Left ventricle myocardium inferior (tissue), 1 donor: ENCODE measurements around the gene LARP1. TPM values are rescaled to one million over a fixed set of nuclear protein-coding genes. Genes with fewer than 3 reads are reported as not detected.

Source experiments
- DNase-seq: peaks from one replicate; pipeline ENCODE4 v3.0.0-alpha.2; 2020
- H3K27ac ChIP-seq: fragments of 200-600 bp; replicated peaks from 2 replicates; pipeline ENCODE4 v1.8.0; 2021
- H3K27me3 ChIP-seq: fragments of 200-600 bp; 2 replicates; pipeline ENCODE4 v1.8.0; 2021; ENCODE audit warnings: low read depth
- H3K36me3 ChIP-seq: fragments of 200-600 bp; 2 replicates; pipeline ENCODE4 v1.8.0; 2021
- H3K4me1 ChIP-seq: fragments of 200-600 bp; 2 replicates; pipeline ENCODE4 v1.8.0; 2021
- H3K4me3 ChIP-seq: fragments of 200-600 bp; 2 replicates; pipeline ENCODE4 v1.8.0; 2021; ENCODE audit warnings: mild to moderate bottlenecking, moderate library complexity
- H3K9me3 ChIP-seq: fragments of 200-600 bp; replicated peaks from 2 replicates; pipeline ENCODE4 v1.8.0; 2021
- intact Hi-C: fragments of 100-400 bp; cut with micrococcal nuclease; formaldehyde crosslinking; loops from one replicate; pipeline ENCODE4 v1.11.0; 2022
- total RNA-seq: library from RNA; stranded (reverse); fragmentation: NEBNext Ultra II Directional; extraction: Animal tissue kit (Norgen Biotek cat#: 25700); gene quantifications from one replicate; pipeline ENCODE4 v1.2.1, GENCODE V29; 2021
- TF ChIP-seq, protein P1 (sequence below): fragments of 200-600 bp; IDR thresholded peaks from 2 replicates; pipeline ENCODE4 v1.8.0; 2021; ENCODE audit warnings: antibody characterized with exemption, mild to moderate bottlenecking, borderline replicate concordance
- donor health status: DM: no; HTN: yes; CAD: no; lungs with severe emphysema.

The LARP1 gene
- total RNA-seq, 1 donor from 2014 or later = 148 TPM

DNA sequence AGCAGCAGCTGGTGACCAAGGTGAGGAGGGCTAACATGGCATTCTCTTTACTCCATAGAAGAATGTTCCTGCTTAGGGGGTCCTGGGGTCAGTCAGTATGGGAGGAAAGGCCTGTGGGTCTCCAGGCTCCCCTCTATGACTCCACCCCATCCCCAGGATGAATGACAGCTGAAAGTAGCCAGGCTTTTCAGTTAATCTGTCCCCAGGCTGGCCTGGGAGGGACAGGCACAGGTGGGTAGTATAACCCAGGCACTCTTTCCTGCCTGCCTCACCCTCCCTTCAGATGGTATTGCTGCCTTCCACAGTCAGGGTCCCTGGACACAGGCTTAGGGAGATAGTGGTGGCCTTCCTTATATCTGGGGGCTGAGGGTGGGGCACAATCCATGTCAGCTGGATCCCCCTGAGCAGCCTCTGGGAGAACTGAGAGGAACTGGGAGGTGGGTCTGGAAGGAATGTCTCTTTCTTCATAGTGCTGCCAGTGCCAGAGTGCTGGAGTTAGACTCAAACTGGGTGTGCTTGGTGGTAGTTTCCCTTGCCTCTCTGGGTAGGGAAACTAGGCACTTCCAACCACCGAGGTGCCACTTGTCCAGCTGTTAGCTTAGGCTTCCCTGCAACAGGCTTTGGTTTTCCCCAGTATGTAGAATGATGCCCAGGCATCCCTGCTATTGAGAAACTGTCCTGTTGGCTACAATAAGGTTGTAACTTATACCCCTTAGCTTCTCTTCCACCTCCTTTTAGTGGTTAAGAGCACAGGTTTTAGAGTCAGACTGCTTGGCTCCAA lies 27.8 kb downstream of the LARP1 start:
- Histone ChIP-seq H3K27me3 (no peaks in the 10 kb centered on the region), H3K36me3 (no peaks in the 10 kb centered on the region), H3K4me3 (no peak overlapping the region), H3K9me3 (no peaks in the 10 kb centered on the region), H3K4me1 (peaks cover 100% of the 10 kb centered on the region), H3K27ac (peak overlapping the region; percentile 76)
- intact Hi-C loops = no loop called here
- TF ChIP-seq, protein P1, sequence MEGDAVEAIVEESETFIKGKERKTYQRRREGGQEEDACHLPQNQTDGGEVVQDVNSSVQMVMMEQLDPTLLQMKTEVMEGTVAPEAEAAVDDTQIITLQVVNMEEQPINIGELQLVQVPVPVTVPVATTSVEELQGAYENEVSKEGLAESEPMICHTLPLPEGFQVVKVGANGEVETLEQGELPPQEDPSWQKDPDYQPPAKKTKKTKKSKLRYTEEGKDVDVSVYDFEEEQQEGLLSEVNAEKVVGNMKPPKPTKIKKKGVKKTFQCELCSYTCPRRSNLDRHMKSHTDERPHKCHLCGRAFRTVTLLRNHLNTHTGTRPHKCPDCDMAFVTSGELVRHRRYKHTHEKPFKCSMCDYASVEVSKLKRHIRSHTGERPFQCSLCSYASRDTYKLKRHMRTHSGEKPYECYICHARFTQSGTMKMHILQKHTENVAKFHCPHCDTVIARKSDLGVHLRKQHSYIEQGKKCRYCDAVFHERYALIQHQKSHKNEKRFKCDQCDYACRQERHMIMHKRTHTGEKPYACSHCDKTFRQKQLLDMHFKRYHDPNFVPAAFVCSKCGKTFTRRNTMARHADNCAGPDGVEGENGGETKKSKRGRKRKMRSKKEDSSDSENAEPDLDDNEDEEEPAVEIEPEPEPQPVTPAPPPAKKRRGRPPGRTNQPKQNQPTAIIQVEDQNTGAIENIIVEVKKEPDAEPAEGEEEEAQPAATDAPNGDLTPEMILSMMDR = no peak
- DNase-seq = no peak

DNA sequence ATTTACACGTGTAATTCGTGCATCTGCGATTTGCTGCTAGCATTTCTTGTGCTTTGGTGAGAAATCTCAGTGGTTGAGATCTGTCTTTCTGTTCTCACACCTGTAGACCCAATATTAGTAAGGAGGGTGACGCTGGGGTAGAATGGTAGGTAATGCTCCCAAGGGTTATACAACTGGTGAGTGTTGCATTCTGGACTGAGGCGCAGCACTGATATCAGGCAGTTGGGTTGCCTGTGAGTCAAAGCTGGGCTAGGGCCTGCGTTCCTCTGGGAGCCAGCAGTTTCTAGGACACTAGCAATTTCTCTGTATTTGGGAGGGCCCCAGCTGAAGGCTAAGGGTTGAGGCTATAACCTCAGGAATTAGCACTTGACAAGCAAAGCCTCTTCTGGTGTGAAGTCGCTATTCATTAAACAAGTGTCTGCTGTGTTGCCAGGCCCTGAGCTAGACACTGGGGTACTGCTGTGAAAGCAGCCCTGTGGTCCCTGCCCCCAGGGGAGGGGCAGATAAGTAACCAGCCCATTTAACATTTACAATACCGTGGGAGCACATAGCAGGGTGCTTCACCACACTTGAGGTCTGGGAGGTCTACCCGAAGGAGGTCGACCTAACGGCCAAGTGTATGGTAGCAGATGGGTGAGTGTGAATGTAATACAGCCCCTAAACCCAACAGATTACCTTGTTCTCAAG lies 28.7 kb downstream of the LARP1 start:
- peaks cover 100% of the 10 kb centered on the region for H3K4me1 ChIP-seq
- intact Hi-C loops = no loop called here
- H3K27ac ChIP-seq = peak overlapping the region; percentile 76

DNA sequence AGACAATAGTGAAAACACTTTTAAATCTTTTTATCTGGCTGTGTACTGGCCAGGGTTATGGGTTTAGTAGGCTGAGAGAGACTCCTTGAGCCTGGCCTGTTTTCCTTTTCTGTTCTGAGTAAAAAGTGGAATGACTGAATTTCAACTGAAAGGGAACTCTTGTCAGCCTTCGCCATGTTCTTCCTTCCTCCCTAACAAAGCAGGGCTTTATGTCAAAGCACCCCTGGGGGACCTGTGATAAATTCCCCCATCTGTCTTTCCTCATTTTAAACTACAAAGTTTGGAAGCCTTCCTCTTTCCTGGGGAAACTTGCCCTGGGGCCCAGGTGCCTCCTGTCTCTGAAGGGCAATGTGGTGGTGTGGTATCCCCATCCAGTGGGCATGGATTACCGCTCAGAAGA lies 29.7 kb downstream of the LARP1 start:
- H3K27ac ChIP-seq = peak overlapping the region; percentile 76

More for the DNA sequence above, 28.7 kb downstream of the LARP1 start:
- Histone ChIP-seq H3K9me3 (no peaks in the 10 kb centered on the region), H3K36me3 (no peaks in the 10 kb centered on the region), H3K27me3 (no peaks in the 10 kb centered on the region), H3K4me3 (no peak overlapping the region)
- TF ChIP-seq, protein P1 = no peak
- peak; percentile 36 for DNase-seq

DNA sequence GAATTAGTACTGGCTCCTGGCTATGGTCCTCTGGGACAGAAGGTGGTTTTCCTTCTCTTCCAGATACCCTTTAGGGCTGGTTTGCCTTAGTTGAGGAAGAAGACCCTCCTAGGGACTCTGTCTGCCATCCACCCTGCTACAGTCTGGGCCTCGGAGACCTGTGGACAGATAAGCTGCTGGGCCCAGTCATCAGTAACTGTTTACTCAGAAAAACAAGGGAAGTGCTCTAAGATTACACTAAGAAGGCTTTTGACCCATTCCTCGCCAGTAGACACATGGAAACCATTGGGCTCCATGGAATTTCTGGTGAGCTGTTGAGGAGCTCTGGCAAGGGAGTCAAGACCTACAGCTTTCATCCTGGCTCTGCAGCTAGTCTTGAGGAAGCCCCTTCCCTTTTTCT lies 31.2 kb downstream of the LARP1 start:
- no peak for DNase-seq
- H3K9me3 ChIP-seq = no peaks in the 10 kb centered on the region
- peak overlapping the region; percentile 27 for H3K27ac ChIP-seq
- intact Hi-C loops = no loop called here
- peaks cover 78% of the 10 kb centered on the region for H3K4me1 ChIP-seq
- peaks cover 9% of the 10 kb centered on the region for H3K36me3 ChIP-seq
- H3K4me3 ChIP-seq = no peak overlapping the region
- TF ChIP-seq, protein P1 = no peak
- no peaks in the 10 kb centered on the region for H3K27me3 ChIP-seq

More for the DNA sequence above, 29.7 kb downstream of the LARP1 start:
- Histone ChIP-seq H3K27me3 (no peaks in the 10 kb centered on the region), H3K36me3 (no peaks in the 10 kb centered on the region), H3K4me3 (no peak overlapping the region), H3K9me3 (no peaks in the 10 kb centered on the region), H3K4me1 (peaks cover 91% of the 10 kb centered on the region)
- intact Hi-C loops = no loop called here
- DNase-seq = no peak
- TF ChIP-seq, protein P1 = no peak

DNA sequence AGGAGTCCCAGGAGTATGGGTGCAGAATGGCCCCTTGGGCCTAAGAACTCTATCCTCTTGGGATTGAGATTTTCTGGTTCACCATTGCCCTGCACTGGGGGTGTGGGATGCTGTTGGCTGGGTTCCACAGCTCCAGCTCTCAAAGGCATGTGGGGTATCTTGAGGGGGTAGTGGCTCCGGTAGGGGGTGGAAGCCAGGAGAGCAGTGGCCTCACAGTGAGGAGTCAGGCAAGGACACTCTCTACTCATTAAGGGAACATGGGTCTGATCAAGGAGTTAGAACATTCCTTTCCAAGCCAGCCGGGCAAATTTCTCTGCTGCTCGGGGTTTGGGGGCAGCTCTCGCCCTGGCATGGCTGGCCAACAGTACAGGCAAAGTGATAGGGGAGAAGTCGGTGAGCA lies 33.0 kb downstream of the LARP1 start:
- intact Hi-C loops = no loop called here
- DNase-seq = no peak
- peaks cover 27% of the 10 kb centered on the region for H3K36me3 ChIP-seq
- H3K4me3 ChIP-seq = no peak overlapping the region
- no peaks in the 10 kb centered on the region for H3K27me3 ChIP-seq
- TF ChIP-seq, protein P1 = no peak
- no peaks in the 10 kb centered on the region for H3K9me3 ChIP-seq
- peak overlapping the region; percentile 69 for H3K27ac ChIP-seq
- H3K4me1 ChIP-seq = peaks cover 73% of the 10 kb centered on the region
